GM23338 (cell line): Measurements from ENCODE around the gene SMYD1. TPM values are rescaled to one million over a fixed set of nuclear protein-coding genes. Genes with fewer than 3 reads are reported as not detected.

Experiments
- ATAC-seq: fragments of 200-7000 bp; cut with Tn5 transposase; 3 replicates; pipeline ENCODE4 v1.9.1; 2020
- DNase-seq: peaks from one replicate; pipeline ENCODE4 v3.0.0-alpha.2; 2015; ENCODE audit warnings: low spot score
- H2AFZ ChIP-seq: fragments of 200-600 bp; sonication (generic); 2 replicates; pipeline ENCODE4 v1.8.0; 2016; ENCODE audit warnings: antibody characterized with exemption, mild to moderate bottlenecking, moderate library complexity
- H3F3A ChIP-seq: fragments of 200-600 bp; sonication (generic); replicated peaks from 2 replicates; pipeline ENCODE4 v1.8.0; 2017; ENCODE audit warnings: antibody characterized with exemption, mixed run types, low read depth
- H3K27ac ChIP-seq: fragments of 200-600 bp; sonication (generic); 2 replicates; pipeline ENCODE4 v1.6.1; 2016; ENCODE audit warnings: low read depth
- H3K27me3 ChIP-seq: fragments of 200-600 bp; sonication (generic); 2 replicates; pipeline ENCODE4 v1.8.0; 2016; ENCODE audit warnings: mild to moderate bottlenecking, mixed run types, moderate library complexity; ENCODE audit not compliant: insufficient read depth
- H3K36me3 ChIP-seq: fragments of 200-600 bp; sonication (generic); 2 replicates; pipeline ENCODE4 v1.8.0; 2016; ENCODE audit warnings: mild to moderate bottlenecking; ENCODE audit not compliant: insufficient read depth
- H3K4me1 ChIP-seq: fragments of 200-600 bp; sonication (generic); 2 replicates; pipeline ENCODE4 v1.8.0; 2016; ENCODE audit warnings: mild to moderate bottlenecking, moderate library complexity; ENCODE audit not compliant: insufficient read depth
- H3K4me2 ChIP-seq: fragments of 200-600 bp; sonication (generic); 2 replicates; pipeline ENCODE4 v1.7.1; 2017; ENCODE audit warnings: mixed run types
- H3K4me3 ChIP-seq: fragments of 200-600 bp; sonication (generic); 2 replicates; pipeline ENCODE4 v1.6.1; 2016; ENCODE audit warnings: mixed run types
- H3K79me2 ChIP-seq: fragments of 200-600 bp; sonication (generic); replicated peaks from 2 replicates; pipeline ENCODE4 v1.8.0; 2017; ENCODE audit warnings: mild to moderate bottlenecking; ENCODE audit not compliant: insufficient read depth
- H3K9me2 ChIP-seq: fragments of 200-600 bp; sonication (generic); 2 replicates; pipeline ENCODE4 v1.8.0; 2017; ENCODE audit not compliant: insufficient read depth
- H4K20me1 ChIP-seq: fragments of 200-600 bp; sonication (generic); replicated peaks from 2 replicates; pipeline ENCODE4 v1.8.0; 2017; ENCODE audit warnings: mild to moderate bottlenecking; ENCODE audit not compliant: insufficient read depth
- H3K27ac Mint-ChIP-seq: 2 replicates; pipeline ENCODE4 v1.8.0; 2020; ENCODE audit warnings: inconsistent platforms, mild to moderate bottlenecking, moderate library complexity, mixed read lengths
- H3K27me3 Mint-ChIP-seq: 3 replicates; pipeline ENCODE4 v1.8.0; 2022; ENCODE audit warnings: low read depth, mild to moderate bottlenecking, moderate library complexity, mixed read lengths, inconsistent platforms; ENCODE audit not compliant: insufficient read depth, poor library complexity
- H3K36me3 Mint-ChIP-seq: 3 replicates; pipeline ENCODE4 v1.8.0; 2021; ENCODE audit warnings: low read depth, mild to moderate bottlenecking, inconsistent platforms, moderate library complexity, mixed read lengths
- H3K4me1 Mint-ChIP-seq: 3 replicates; pipeline ENCODE4 v1.8.0; 2020; ENCODE audit warnings: mild to moderate bottlenecking, inconsistent platforms, mixed read lengths
- H3K4me3 Mint-ChIP-seq: 3 replicates; pipeline ENCODE4 v1.8.0; 2021; ENCODE audit warnings: moderate library complexity, mild to moderate bottlenecking, inconsistent platforms, mixed read lengths
- H3K9me3 Mint-ChIP-seq: 3 replicates; pipeline ENCODE4 v1.8.0; 2020; ENCODE audit warnings: moderate library complexity, mild to moderate bottlenecking, inconsistent platforms, mixed read lengths
- CREB1 ChIP-seq: fragments of 250-450 bp; sonication (Bioruptor Pico); IDR thresholded peaks from 2 replicates; pipeline ENCODE4 v1.5.0; 2020; ENCODE audit warnings: low read depth, mild to moderate bottlenecking, moderate library complexity
- CTCF ChIP-seq, 2 experiments: fragments of 200-600 bp in 1 of 2; sonication (generic) in 1 of 2; conservative IDR thresholded peaks; 2 replicates each; pipeline versions ENCODE4 v1.5.1 to v1.6.1; 2016 to 2017; ENCODE audit warnings: antibody characterized with exemption in 2 of 2, low read depth in 2 of 2, mild to moderate bottlenecking in 2 of 2, moderate library complexity in 1 of 2
- ETS1 ChIP-seq: IDR thresholded peaks from 2 replicates; pipeline ENCODE4 v1.6.1; 2016; ENCODE audit warnings: antibody characterized with exemption
- EZH2 ChIP-seq: fragments of 200-600 bp; sonication (generic); IDR thresholded peaks from one replicate; pipeline ENCODE4 v1.8.0; 2017; ENCODE audit warnings: antibody characterized with exemption, mild to moderate bottlenecking, low read depth; ENCODE audit not compliant: unreplicated experiment
- POLR2AphosphoS5 ChIP-seq: IDR thresholded peaks from 2 replicates; pipeline ENCODE4 v1.6.1; 2016; ENCODE audit warnings: antibody characterized with exemption, low read depth
- ZNF331 ChIP-seq: fragments of 250-450 bp; sonication (Bioruptor Pico); IDR thresholded peaks from 2 replicates; pipeline ENCODE4 v1.5.0; 2020; ENCODE audit warnings: low read depth, mild to moderate bottlenecking, moderate library complexity
- polyA plus RNA-seq: library from polyadenylated mRNA; unstranded; fragments of >200 nt; fragmentation: Nextera tagmentation; extraction: Ambion mirVana; gene quantifications from 2 replicates; pipeline ENCODE4 v1.2.1, GENCODE V29; 2016
- total RNA-seq: library from RNA; depleted of rRNA; stranded (reverse); fragments of >200 nt; shearing (Covaris generic); gene quantifications from 2 replicates; pipeline ENCODE4 v1.2.3, GENCODE V29; 2014

Gene SMYD1
- total and polyA plus RNA-seq, 2 experiments from 2014 or later, result 0.07 TPM; not detected in 1

GRCh38 chr2:88022669-88022921, 45.0 kb upstream of the SMYD1 start:
- Histone ChIP-seq H3K27ac (no peak overlapping the region), H3F3A (no peaks in the 10 kb centered on the region), H4K20me1 (no peaks in the 10 kb centered on the region), H3K4me2 (no peak overlapping the region), H2AFZ (no peak overlapping the region), H3K9me2 (peaks cover 6% of the 10 kb centered on the region; the same call in 1 of the 2 replicates), H3K4me3 (no peak overlapping the region), H3K27me3 (no peaks in the 10 kb centered on the region), H3K36me3 (no peaks in the 10 kb centered on the region), H3K79me2 (no peaks in the 10 kb centered on the region), H3K4me1 (peaks cover 20% of the 10 kb centered on the region)
- H3K4me1 Mint-ChIP-seq, result peaks cover 46% of the 10 kb centered on the region
- H3K4me3 Mint-ChIP-seq, result no peak overlapping the region
- no peaks in the 10 kb centered on the region for H3K27me3 Mint-ChIP-seq
- H3K9me3 Mint-ChIP-seq, result peaks cover 21% of the 10 kb centered on the region
- ATAC-seq (no peak), DNase-seq (no peak)
- no peak for TF ChIP-seq ETS1
- no peak for TF ChIP-seq CREB1 (CRISPR knock-in tag)
- H3K36me3 Mint-ChIP-seq, result peaks cover 19% of the 10 kb centered on the region
- no peak overlapping the region for H3K27ac Mint-ChIP-seq

- H3K4me3 Mint-ChIP-seq, result peak overlapping the region; percentile 22; the same call in 2 of the 3 replicates
- H3K9me3 Mint-ChIP-seq, result peaks cover 9% of the 10 kb centered on the region
- peak overlapping the region; percentile 9; the same call in 1 of the 2 replicates for H3K27ac ChIP-seq
- no peaks in the 10 kb centered on the region for H3K27me3 Mint-ChIP-seq
- H3K79me2 ChIP-seq, result no peaks in the 10 kb centered on the region
- H3K27ac Mint-ChIP-seq, result peak overlapping the region; percentile 94
- no peaks in the 10 kb centered on the region for H3K27me3 ChIP-seq
- TF ChIP-seq CREB1 (CRISPR knock-in tag), result peak; percentile 40; the same call in 1 of the 2 replicates
- TF ChIP-seq POLR2AphosphoS5, result peak; percentile 42
- no peak for TF ChIP-seq ZNF331 (CRISPR knock-in tag)
- H4K20me1 ChIP-seq, result no peaks in the 10 kb centered on the region
- peaks cover 6% of the 10 kb centered on the region; the same call in 1 of the 2 replicates for H3K9me2 ChIP-seq
- H3F3A ChIP-seq, result no peaks in the 10 kb centered on the region
- peak; percentile 100 for ATAC-seq
- peak overlapping the region; percentile 34; the same call in 1 of the 2 replicates for H3K4me2 ChIP-seq
- H3K36me3 ChIP-seq, result no peaks in the 10 kb centered on the region
- DNase-seq, result peak; percentile 97
- no peak overlapping the region for H3K4me3 ChIP-seq
- no peak overlapping the region for H2AFZ ChIP-seq
- H3K4me1 Mint-ChIP-seq, result peaks cover 34% of the 10 kb centered on the region
- H3K36me3 Mint-ChIP-seq, result peaks cover 12% of the 10 kb centered on the region
- peaks cover 17% of the 10 kb centered on the region for H3K4me1 ChIP-seq
Measured at GRCh38 chr2:88024509-88024908, 43.1 kb upstream of the SMYD1 start.

GRCh38 chr2:88027697-88028389, 39.8 kb upstream of the SMYD1 start:
- H3F3A ChIP-seq, result no peaks in the 10 kb centered on the region
- no peaks in the 10 kb centered on the region for H3K27me3 ChIP-seq
- H3K36me3 Mint-ChIP-seq, result peaks cover 4% of the 10 kb centered on the region; the same call in 2 of the 3 replicates
- H3K4me1 Mint-ChIP-seq, result peaks cover 26% of the 10 kb centered on the region
- H3K9me3 Mint-ChIP-seq, result no peaks in the 10 kb centered on the region
- H3K27ac ChIP-seq, result peak overlapping the region; percentile 82
- H4K20me1 ChIP-seq, result no peaks in the 10 kb centered on the region
- H3K4me1 ChIP-seq, result peaks cover 22% of the 10 kb centered on the region
- H3K4me3 ChIP-seq, result no peak overlapping the region
- no peaks in the 10 kb centered on the region for H3K79me2 ChIP-seq
- H3K4me3 Mint-ChIP-seq, result no peak overlapping the region
- ATAC-seq, result no peak
- no peak overlapping the region for H2AFZ ChIP-seq
- peaks cover 10% of the 10 kb centered on the region for H3K9me2 ChIP-seq
- DNase-seq, result no peak
- H3K4me2 ChIP-seq, result no peak overlapping the region
- no peaks in the 10 kb centered on the region for H3K27me3 Mint-ChIP-seq
- H3K36me3 ChIP-seq, result 0 out of 2 replicates have a peak, but pooled peaks cover 2% of the 10 kb centered on the region
- peak overlapping the region; percentile 25; the same call in 1 of the 2 replicates for H3K27ac Mint-ChIP-seq
- TF ChIP-seq EZH2, result no peak
- no peak for TF ChIP-seq CTCF (conservative IDR thresholded peaks at IDR 0.05; ENCODE audit: low read depth in 2 of 2)
